Measurements from ENCODE around the gene DCXR. TPM values are rescaled to one million over a fixed set of nuclear protein-coding genes. Genes with fewer than 3 reads are reported as not detected.

The DCXR gene
- total RNA-seq, 1 donor = 29.3 TPM

DNA sequence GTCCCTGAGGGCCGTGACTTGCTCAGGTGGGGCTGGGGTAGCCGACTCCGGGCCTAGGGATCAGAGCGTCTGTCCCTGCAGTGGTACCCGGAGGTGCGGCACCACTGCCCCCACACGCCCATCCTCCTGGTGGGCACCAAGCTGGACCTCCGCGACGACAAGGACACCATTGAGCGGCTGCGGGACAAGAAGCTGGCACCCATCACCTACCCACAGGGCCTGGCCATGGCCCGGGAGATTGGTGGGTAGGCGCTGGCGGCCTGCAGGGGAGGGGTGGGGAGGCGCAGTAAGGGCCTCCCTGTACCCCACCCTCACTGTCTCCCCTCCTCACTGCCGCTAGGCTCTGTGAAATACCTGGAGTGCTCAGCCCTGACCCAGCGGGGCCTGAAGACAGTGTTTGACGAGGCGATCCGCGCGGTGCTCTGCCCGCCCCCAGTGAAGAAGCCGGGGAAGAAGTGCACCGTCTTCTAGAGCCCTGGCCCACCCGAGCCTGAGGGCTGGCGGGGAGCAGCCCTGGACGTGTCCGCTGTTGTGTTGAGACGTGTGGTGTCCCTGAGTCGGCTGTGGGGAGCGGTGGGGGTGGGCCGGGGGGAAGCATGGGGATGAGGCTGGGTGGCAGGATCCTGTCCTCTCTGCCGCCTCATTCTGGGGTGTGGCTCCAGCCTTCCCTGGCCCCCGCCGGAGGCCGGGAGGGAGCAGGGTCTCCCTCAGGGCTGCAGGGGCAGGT lies 4.0 kb downstream of the DCXR start:
- no peak overlapping the region for H3K4me3 ChIP-seq (ENCODE audit: low read depth, low read length)
- TF ChIP-seq, protein P1, sequence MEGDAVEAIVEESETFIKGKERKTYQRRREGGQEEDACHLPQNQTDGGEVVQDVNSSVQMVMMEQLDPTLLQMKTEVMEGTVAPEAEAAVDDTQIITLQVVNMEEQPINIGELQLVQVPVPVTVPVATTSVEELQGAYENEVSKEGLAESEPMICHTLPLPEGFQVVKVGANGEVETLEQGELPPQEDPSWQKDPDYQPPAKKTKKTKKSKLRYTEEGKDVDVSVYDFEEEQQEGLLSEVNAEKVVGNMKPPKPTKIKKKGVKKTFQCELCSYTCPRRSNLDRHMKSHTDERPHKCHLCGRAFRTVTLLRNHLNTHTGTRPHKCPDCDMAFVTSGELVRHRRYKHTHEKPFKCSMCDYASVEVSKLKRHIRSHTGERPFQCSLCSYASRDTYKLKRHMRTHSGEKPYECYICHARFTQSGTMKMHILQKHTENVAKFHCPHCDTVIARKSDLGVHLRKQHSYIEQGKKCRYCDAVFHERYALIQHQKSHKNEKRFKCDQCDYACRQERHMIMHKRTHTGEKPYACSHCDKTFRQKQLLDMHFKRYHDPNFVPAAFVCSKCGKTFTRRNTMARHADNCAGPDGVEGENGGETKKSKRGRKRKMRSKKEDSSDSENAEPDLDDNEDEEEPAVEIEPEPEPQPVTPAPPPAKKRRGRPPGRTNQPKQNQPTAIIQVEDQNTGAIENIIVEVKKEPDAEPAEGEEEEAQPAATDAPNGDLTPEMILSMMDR (IDR thresholded peaks at IDR 0.05; ENCODE audit: insufficient read depth, low read length) = no peak
- no peak for DNase-seq (ENCODE audit: low read depth)

DNA sequence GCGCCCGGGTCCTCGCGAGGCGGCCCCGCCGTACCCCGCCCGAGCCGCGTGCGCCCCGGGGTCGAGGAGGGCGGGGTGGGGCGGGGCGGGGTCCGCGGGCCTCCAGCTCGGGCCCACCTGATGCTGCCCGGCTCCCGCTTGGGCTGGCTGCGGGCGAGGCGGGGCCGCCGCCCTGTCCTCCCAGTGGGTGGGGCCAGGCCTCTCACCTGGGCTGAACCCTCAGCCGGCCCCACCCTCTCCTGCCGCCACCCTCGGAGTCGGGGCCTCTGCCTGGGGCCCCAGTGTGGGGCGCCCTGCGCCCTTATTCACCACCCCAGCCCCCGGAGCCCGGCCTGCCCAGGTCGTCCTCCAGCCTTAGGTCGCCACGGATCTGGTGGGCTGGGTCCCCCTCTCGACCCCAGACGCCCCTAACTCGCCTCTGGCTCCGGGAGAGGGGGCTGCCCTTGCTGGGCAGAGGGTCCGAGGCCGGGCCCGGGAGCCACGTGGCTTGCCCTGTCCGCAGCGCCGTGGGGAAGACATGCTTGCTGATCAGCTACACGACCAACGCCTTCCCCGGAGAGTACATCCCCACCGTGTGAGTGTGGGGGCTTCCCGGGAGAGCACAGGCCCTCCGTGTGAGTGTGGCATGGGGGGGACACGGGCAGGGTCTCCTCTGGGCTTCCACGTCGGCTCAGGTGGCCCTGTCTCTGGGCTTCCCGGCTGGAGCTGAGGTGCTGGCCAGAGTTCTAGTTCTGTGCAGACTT lies 5.4 kb downstream of the DCXR start:
- H3K4me3 ChIP-seq (ENCODE audit: low read depth, low read length) = peak overlapping the region; percentile 55
- TF ChIP-seq, protein P1 (IDR thresholded peaks at IDR 0.05; ENCODE audit: insufficient read depth, low read length) = no peak
- no peak for DNase-seq (ENCODE audit: low read depth)

DNA sequence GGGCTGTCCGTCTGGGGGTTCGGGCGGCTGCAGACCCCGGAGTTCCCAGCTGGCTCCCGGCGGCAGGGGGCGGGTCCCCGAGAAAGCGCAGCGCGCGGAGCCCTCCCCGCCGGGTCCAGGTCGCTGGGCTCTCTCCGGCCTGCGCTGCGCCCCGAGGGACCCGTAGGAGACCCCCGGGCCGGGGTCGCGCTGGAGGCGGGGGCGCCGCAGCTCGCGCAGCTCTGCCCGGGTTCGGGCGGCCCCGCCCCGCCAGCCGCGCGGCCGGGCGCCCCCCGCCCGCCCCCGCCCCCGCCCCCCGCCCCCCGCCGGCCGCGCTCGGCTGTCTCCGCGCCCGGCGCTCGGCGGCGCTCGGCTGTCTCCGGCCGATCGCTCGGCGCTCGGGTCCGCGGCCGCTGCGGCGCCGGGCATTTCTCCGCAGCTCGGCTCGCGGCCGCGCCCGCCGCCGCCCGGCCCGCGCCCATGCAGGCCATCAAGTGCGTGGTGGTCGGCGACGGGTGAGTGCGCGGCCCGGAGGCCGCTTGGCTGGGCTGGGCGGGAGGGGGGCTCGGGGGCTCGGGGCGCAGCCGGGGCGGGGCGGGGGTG lies 6.1 kb downstream of the DCXR start, which contains the start of gene RAC3:
Gene RAC3 (plus strand): TSS at position 376 of the 582 bp plus-strand sequence. CDS start 84 bp downstream, at position 460.
- TF ChIP-seq, protein P1 (IDR thresholded peaks at IDR 0.05; ENCODE audit: insufficient read depth, low read length) = no peak
- peak within 1 kb of the TSS; percentile 55 for H3K4me3 ChIP-seq (ENCODE audit: low read depth, low read length)
- no peak for DNase-seq (ENCODE audit: low read depth)

DNA sequence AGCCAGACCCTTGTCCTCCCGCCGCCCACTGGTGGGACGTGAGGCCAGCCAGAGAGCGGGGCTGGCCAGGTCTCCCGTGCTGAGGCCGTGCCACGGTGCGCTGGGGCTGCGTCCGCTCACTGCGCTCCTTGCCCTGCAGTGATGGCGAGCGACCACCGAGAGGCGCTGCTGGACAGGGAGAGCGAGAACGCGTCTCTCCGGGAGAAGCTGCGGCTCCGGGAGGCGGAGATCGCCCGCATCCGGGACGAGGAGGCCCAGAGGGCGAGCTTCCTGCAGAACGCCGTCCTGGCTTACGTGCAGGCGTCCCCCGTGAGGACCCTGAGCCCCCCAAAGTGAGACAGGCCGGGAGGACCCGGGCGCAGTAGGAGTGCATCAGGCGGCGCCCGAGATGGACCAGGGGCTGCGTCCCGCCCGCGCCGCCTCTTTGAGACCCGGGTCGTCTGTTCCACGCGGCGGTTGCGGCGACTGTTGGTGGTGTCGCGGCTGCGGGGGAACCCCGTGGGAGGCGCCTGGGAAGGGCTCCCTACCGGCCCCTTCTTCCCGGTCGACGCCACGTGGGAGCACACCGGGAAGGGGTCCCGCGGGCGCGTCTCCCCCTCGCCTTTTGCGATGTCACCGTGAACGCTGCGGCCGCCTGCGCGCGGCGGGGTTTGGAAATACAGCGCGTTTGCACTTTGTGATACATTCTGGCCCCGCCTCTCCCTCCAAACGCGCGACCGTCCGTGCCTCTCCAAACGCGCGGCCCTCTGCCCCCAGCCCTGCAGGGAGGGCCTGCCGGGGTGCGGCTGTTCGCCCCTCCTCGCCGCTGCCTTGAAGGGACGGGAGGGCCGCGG lies 6.8 kb downstream of the DCXR start:
- H3K4me3 ChIP-seq (ENCODE audit: low read depth, low read length) = peak overlapping the region; percentile 53
- DNase-seq (ENCODE audit: low read depth) = peak; percentile 79
- TF ChIP-seq, protein P1 (IDR thresholded peaks at IDR 0.05; ENCODE audit: insufficient read depth, low read length) = peak; percentile 81

DNA sequence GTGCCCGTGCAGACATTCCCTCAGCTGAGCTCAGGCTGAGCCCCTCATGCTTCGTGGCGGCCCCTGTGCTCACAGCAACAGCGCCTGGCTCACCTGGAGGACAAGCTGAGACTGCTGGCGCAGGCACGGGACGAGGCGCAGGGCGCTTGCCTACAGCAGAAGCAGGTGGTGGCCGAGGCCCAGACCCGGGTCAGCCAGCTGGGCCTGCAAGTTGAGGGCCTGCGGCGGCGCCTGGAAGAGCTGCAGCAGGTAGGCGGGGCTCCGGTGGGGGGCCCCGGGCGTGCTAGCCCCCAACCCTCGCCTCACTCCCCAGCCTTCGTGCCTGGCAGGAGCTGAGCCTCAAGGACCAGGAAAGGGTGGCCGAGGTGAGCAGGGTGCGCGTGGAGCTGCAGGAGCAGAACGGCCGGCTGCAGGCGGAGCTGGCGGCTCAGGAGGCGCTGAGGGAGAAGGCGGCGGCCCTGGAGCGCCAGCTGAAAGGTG lies 7.5 kb downstream of the DCXR start:
- no peak for DNase-seq (ENCODE audit: low read depth)
- TF ChIP-seq, protein P1 (IDR thresholded peaks at IDR 0.05; ENCODE audit: insufficient read depth, low read length) = no peak
- no peak overlapping the region for H3K4me3 ChIP-seq (ENCODE audit: low read depth, low read length)

DNA sequence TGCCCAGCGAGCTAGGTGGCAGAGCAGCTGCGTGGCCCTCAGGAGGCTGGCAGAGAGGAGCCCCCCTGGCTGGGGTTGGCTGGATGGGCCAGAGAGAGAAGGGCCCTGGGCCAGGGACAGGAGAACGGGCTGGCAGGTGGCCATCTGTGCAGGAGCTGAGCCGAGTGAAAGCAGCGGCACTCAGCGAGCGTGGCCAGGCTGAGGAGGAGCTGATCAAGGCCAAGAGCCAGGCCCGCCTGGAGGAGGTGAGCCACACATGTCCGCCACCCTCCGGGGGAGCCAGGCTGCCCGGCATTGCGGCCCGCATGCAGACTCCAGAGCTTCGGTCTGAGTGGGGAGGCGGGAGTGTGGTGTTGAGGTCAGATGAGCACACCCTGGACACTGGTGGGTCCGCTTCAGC lies 8.1 kb downstream of the DCXR start:
- DNase-seq (ENCODE audit: low read depth) = no peak
- TF ChIP-seq, protein P1 (IDR thresholded peaks at IDR 0.05; ENCODE audit: insufficient read depth, low read length) = no peak
- no peak overlapping the region for H3K4me3 ChIP-seq (ENCODE audit: low read depth, low read length)
